Measurements from ENCODE around the gene PREX1.

PREX1 gene

GRCh38 chr20:48674461-48674860 lies 153.3 kb downstream of the PREX1 start:
- Histone ChIP-seq H3K9ac (no peak overlapping the region), H3K27ac (no peak overlapping the region), H4K20me1 (no peaks in the 10 kb centered on the region), H3K36me3 (no peaks in the 10 kb centered on the region; the same call in 1 of the 2 replicates), H3K27me3 (no peaks in the 10 kb centered on the region), H3K4me2 (no peak overlapping the region), H3K9me3 (0 out of 2 replicates have a peak, but pooled peaks cover 4% of the 10 kb centered on the region), H3K4me3 (no peak overlapping the region), H3K4me1 (peaks cover 30% of the 10 kb centered on the region)
- TF ChIP-seq Cebpa-rat (IDR thresholded peaks at IDR 0.05), result no peak

GRCh38 chr20:48673507-48673906 lies 154.3 kb downstream of the PREX1 start:
- TF ChIP-seq Cebpa-rat (IDR thresholded peaks at IDR 0.05), result no peak
- no peak overlapping the region for H3K4me3 ChIP-seq
- no peak overlapping the region for H3K27ac ChIP-seq
- no peak overlapping the region for H3K9ac ChIP-seq
- no peak overlapping the region for H3K4me2 ChIP-seq
- H3K36me3 ChIP-seq, result no peaks in the 10 kb centered on the region; the same call in 1 of the 2 replicates
- no peaks in the 10 kb centered on the region for H3K27me3 ChIP-seq
- 0 out of 2 replicates have a peak, but pooled peaks cover 4% of the 10 kb centered on the region for H3K9me3 ChIP-seq
- no peaks in the 10 kb centered on the region for H4K20me1 ChIP-seq
- peaks cover 40% of the 10 kb centered on the region for H3K4me1 ChIP-seq

GRCh38 chr20:48672324-48672723 lies 155.5 kb downstream of the PREX1 start:
- Histone ChIP-seq H3K4me3 (no peak overlapping the region), H3K27me3 (no peaks in the 10 kb centered on the region), H3K4me1 (peaks cover 43% of the 10 kb centered on the region), H3K9me3 (0 out of 2 replicates have a peak, but pooled peaks cover 4% of the 10 kb centered on the region), H3K27ac (no peak overlapping the region), H3K4me2 (no peak overlapping the region), H4K20me1 (no peaks in the 10 kb centered on the region), H3K36me3 (no peaks in the 10 kb centered on the region), H3K9ac (no peak overlapping the region)
- no peak for TF ChIP-seq Cebpa-rat (IDR thresholded peaks at IDR 0.05)

- peaks cover 33% of the 10 kb centered on the region for H3K4me1 ChIP-seq
- no peak overlapping the region for H3K4me3 ChIP-seq
- H3K27me3 ChIP-seq, result no peaks in the 10 kb centered on the region
- peaks cover 4% of the 10 kb centered on the region; the same call in 1 of the 2 replicates for H3K9me3 ChIP-seq
- H4K20me1 ChIP-seq, result no peaks in the 10 kb centered on the region
- no peak overlapping the region for H3K9ac ChIP-seq
- H3K36me3 ChIP-seq, result no peaks in the 10 kb centered on the region
- no peak overlapping the region for H3K27ac ChIP-seq
- no peak overlapping the region for H3K4me2 ChIP-seq
- TF ChIP-seq Cebpa-rat (IDR thresholded peaks at IDR 0.05), result no peak
Measured at GRCh38 chr20:48671141-48671540, 156.7 kb downstream of the PREX1 start.

GRCh38 chr20:48669946-48670605 lies 157.7 kb downstream of the PREX1 start:
- Histone ChIP-seq H3K27ac (no peak overlapping the region), H3K4me3 (no peak overlapping the region), H3K27me3 (no peaks in the 10 kb centered on the region; the same call in 1 of the 2 replicates), H3K36me3 (no peaks in the 10 kb centered on the region), H3K9me3 (peaks cover 8% of the 10 kb centered on the region; the same call in 1 of the 2 replicates), H3K9ac (no peak overlapping the region), H3K4me1 (peaks cover 32% of the 10 kb centered on the region), H3K4me2 (no peak overlapping the region; the same call in 1 of the 2 replicates), H4K20me1 (no peaks in the 10 kb centered on the region)
- TF ChIP-seq Cebpa-rat (IDR thresholded peaks at IDR 0.05), result no peak

GRCh38 chr20:48668451-48668946 lies 159.3 kb downstream of the PREX1 start:
- Histone ChIP-seq H3K4me2 (peak overlapping the region; percentile 77), H3K9me3 (peaks cover 8% of the 10 kb centered on the region; the same call in 1 of the 2 replicates), H4K20me1 (no peaks in the 10 kb centered on the region), H3K27me3 (no peaks in the 10 kb centered on the region; the same call in 1 of the 2 replicates), H3K27ac (peak overlapping the region; percentile 78), H3K4me3 (no peak overlapping the region), H3K9ac (peak overlapping the region; percentile 62), H3K36me3 (no peaks in the 10 kb centered on the region), H3K4me1 (peaks cover 36% of the 10 kb centered on the region)
- no peak for TF ChIP-seq Cebpa-rat (IDR thresholded peaks at IDR 0.05)

GRCh38 chr20:48667889-48668413 lies 159.8 kb downstream of the PREX1 start:
- H3K27me3 ChIP-seq, result no peaks in the 10 kb centered on the region; the same call in 1 of the 2 replicates
- TF ChIP-seq Cebpa-rat (IDR thresholded peaks at IDR 0.05), result no peak
- H3K9me3 ChIP-seq, result peaks cover 8% of the 10 kb centered on the region; the same call in 1 of the 2 replicates

GRCh38 chr20:48667481-48667880 lies 160.3 kb downstream of the PREX1 start:
- Histone ChIP-seq H3K4me2 (peak overlapping the region; percentile 77), H3K9ac (no peak overlapping the region), H3K27me3 (no peaks in the 10 kb centered on the region; the same call in 1 of the 2 replicates), H3K27ac (no peak overlapping the region), H3K9me3 (peaks cover 8% of the 10 kb centered on the region; the same call in 1 of the 2 replicates), H3K36me3 (no peaks in the 10 kb centered on the region), H4K20me1 (no peaks in the 10 kb centered on the region), H3K4me1 (peaks cover 46% of the 10 kb centered on the region), H3K4me3 (no peak overlapping the region)
- no peak for TF ChIP-seq Cebpa-rat (IDR thresholded peaks at IDR 0.05)

More at GRCh38 chr20:48667889-48668413, 159.8 kb downstream of the PREX1 start:
- Histone ChIP-seq H3K27ac (peak overlapping the region; percentile 78), H3K36me3 (no peaks in the 10 kb centered on the region), H3K9ac (peak overlapping the region; percentile 62), H3K4me1 (peaks cover 41% of the 10 kb centered on the region), H3K4me2 (peak overlapping the region; percentile 77), H3K4me3 (no peak overlapping the region), H4K20me1 (no peaks in the 10 kb centered on the region)

- peaks cover 57% of the 10 kb centered on the region for H3K4me1 ChIP-seq
- no peaks in the 10 kb centered on the region for H3K36me3 ChIP-seq
- H3K4me2 ChIP-seq, result no peak overlapping the region
- TF ChIP-seq Cebpa-rat (IDR thresholded peaks at IDR 0.05), result no peak
- H3K27ac ChIP-seq, result no peak overlapping the region
- H3K9ac ChIP-seq, result no peak overlapping the region
- no peak overlapping the region for H3K4me3 ChIP-seq
- no peaks in the 10 kb centered on the region for H4K20me1 ChIP-seq
- no peaks in the 10 kb centered on the region; the same call in 1 of the 2 replicates for H3K27me3 ChIP-seq
- peaks cover 4% of the 10 kb centered on the region for H3K9me3 ChIP-seq
Measured at GRCh38 chr20:48665785-48666184, 162.0 kb downstream of the PREX1 start.

GRCh38 chr20:48662711-48663110 lies 165.1 kb downstream of the PREX1 start:
- H3K9ac ChIP-seq, result no peak overlapping the region
- 0 out of 2 replicates have a peak overlapping the region, but pooled peaks have one; percentile 27 for H3K27ac ChIP-seq
- no peak overlapping the region for H3K4me3 ChIP-seq
- H3K4me1 ChIP-seq, result peaks cover 50% of the 10 kb centered on the region
- peak overlapping the region; percentile 60; the same call in 1 of the 2 replicates for H3K4me2 ChIP-seq
- no peaks in the 10 kb centered on the region; the same call in 1 of the 2 replicates for H3K27me3 ChIP-seq
- no peaks in the 10 kb centered on the region for H3K36me3 ChIP-seq
- no peak for TF ChIP-seq Cebpa-rat (IDR thresholded peaks at IDR 0.05)
- H3K9me3 ChIP-seq, result peaks cover 15% of the 10 kb centered on the region
- H4K20me1 ChIP-seq, result no peaks in the 10 kb centered on the region
